Measurements from ENCODE around the gene GTSE1.
"Not testable (repeated sequence)": the region's sequence is repeated elsewhere in the genome, so short reads cannot be mapped to it uniquely, and the experiment has no call there.

The GTSE1 gene

GRCh38 chr22:46296257-46297150 lies at the start of gene GTSE1:
Gene GTSE1, plus strand, starts transcription at chr22:46296870. Its CDS starts 531 bp downstream, at chr22:46297401.
- DNase-seq, result peak; percentile 92

GRCh38 chr22:46247443-46247975 lies 49.2 kb upstream of the GTSE1 start:
- no peak for DNase-seq

GRCh38 chr22:46250035-46250782 lies 46.5 kb upstream of the GTSE1 start, which contains the start of gene CDPF1:
Gene CDPF1, minus strand, starts transcription at chr22:46250293. Its CDS starts 2,009 bp downstream, at chr22:46248284.
- DNase-seq, result peak; percentile 81

GRCh38 chr22:46250783-46251125 lies 45.9 kb upstream of the GTSE1 start:
- no peak for DNase-seq

GRCh38 chr22:46251266-46251665 lies 45.4 kb upstream of the GTSE1 start:
- no peak for DNase-seq

GRCh38 chr22:46251816-46252380 lies 44.8 kb upstream of the GTSE1 start:
- DNase-seq, result no peak

GRCh38 chr22:46256358-46256958 lies 40.2 kb upstream of the GTSE1 start:
- DNase-seq, result no peak

GRCh38 chr22:46259374-46259773 lies 37.3 kb upstream of the GTSE1 start:
- DNase-seq, result peak; percentile 55

GRCh38 chr22:46260038-46260437 lies 36.6 kb upstream of the GTSE1 start:
- DNase-seq, result no peak

- no peak for DNase-seq
These were observed 34.0 kb upstream of the GTSE1 start for GRCh38 chr22:46262449-46263215.

GRCh38 chr22:46263216-46263590 lies 33.5 kb upstream of the GTSE1 start, which contains the start of gene PKDREJ:
Gene PKDREJ, minus strand, starts transcription at chr22:46263343. Its CDS starts 21 bp downstream, at chr22:46263322.
- DNase-seq, result no peak

GRCh38 chr22:46264520-46264919 lies 32.1 kb upstream of the GTSE1 start:
- not testable (repeated sequence) for DNase-seq

GRCh38 chr22:46265627-46266026 lies 31.0 kb upstream of the GTSE1 start:
- not testable (repeated sequence) for DNase-seq

GRCh38 chr22:46267431-46268279 lies 29.0 kb upstream of the GTSE1 start, which contains the start of gene TTC38:
Gene TTC38, plus strand, starts transcription at chr22:46268008. Its CDS starts 32 bp downstream, at chr22:46268040.
- peak; percentile 14 for DNase-seq

GRCh38 chr22:46269564-46269963 lies 27.1 kb upstream of the GTSE1 start:
- DNase-seq, result no peak

GRCh38 chr22:46272196-46272595 lies 24.5 kb upstream of the GTSE1 start:
- DNase-seq, result no peak

GRCh38 chr22:46272762-46273431 lies 23.8 kb upstream of the GTSE1 start:
- no peak for DNase-seq

GRCh38 chr22:46273432-46274148 lies 23.1 kb upstream of the GTSE1 start:
- no peak for DNase-seq

- no peak for DNase-seq
These were observed 22.3 kb upstream of the GTSE1 start for GRCh38 chr22:46274381-46274780.
